ENCODE data around the gene TBCD. TPM values are rescaled to one million over a fixed set of nuclear protein-coding genes. Genes with fewer than 3 reads are reported as not detected.

The TBCD gene
- polyA plus RNA-seq, 1 donor, result 54.9 TPM

DNA sequence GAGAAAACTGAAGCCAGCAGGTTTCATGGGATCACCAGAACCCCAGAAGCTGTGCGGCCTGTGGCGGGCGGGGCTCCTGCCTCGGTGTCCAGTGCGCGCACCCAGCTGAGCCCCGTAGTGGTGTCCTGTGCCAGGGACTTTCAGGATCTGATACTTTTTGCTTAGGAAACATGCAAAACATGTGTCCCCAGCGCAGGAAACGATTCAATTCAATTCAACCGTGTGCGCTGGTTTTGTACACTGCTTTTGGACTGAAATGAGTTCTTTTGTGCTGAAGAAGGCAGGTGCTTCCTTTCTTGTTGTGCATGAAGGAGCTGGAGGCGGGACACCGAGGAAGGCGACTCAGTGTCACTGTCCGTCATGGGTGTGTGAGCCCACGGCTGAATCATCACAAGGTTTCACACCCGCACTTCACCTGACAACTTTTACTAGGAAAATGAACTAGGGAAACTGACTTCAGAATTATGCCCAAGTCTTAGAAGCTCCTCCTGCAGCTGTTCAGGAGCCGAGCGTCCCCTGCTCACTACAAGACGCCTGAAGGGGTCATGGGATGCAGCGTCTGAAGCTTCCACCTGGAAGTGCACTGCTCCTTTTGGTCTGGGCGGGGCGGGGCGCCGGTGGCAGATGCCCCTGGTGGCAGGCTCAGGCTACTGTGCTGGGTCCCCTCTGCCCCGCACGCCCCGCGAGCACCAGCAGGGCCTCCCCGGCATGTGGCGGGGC lies 119.4 kb downstream of the TBCD start:
- DNase-seq (ENCODE audit: low read depth), result no peak

DNA sequence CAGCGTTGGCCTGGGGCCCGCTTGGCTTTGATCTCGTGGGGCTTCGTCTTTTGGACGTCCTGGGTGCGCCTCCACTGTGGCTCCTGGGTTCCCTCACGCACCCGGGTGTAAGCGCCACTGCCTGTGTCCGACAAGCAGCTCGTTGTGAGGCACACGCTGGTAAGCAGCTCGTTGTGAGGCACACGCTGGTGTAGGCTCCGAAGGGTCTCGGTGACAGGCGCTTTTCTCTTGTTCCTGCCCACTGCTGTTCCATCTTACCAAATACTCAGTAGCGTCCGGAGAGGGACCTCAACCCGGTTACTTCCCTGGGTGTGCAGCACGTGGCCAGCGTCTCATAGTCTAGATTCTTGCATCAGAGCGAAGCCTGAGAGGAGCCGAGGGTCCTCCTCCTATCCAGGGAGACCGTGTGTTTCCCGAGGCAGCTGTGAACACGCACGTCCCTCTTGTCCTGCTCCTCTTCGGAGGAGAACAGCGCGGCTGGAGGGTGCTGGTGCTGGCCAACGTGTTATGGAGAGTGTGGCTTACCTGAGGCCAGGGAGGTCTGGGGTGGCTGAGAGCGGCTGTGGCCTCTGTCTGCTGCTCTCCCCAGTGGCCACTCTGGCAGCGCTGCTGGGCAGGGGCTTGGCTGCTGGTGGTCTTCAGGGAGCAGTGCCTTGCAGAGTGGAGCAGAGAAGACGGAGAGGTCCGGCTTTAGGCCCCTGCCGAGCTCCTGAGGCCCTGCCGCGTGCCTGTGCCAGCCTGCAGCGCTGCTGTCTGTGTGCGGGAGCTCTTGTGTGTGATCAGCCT lies 120.1 kb downstream of the TBCD start:
- no peak for DNase-seq (ENCODE audit: low read depth)

DNA sequence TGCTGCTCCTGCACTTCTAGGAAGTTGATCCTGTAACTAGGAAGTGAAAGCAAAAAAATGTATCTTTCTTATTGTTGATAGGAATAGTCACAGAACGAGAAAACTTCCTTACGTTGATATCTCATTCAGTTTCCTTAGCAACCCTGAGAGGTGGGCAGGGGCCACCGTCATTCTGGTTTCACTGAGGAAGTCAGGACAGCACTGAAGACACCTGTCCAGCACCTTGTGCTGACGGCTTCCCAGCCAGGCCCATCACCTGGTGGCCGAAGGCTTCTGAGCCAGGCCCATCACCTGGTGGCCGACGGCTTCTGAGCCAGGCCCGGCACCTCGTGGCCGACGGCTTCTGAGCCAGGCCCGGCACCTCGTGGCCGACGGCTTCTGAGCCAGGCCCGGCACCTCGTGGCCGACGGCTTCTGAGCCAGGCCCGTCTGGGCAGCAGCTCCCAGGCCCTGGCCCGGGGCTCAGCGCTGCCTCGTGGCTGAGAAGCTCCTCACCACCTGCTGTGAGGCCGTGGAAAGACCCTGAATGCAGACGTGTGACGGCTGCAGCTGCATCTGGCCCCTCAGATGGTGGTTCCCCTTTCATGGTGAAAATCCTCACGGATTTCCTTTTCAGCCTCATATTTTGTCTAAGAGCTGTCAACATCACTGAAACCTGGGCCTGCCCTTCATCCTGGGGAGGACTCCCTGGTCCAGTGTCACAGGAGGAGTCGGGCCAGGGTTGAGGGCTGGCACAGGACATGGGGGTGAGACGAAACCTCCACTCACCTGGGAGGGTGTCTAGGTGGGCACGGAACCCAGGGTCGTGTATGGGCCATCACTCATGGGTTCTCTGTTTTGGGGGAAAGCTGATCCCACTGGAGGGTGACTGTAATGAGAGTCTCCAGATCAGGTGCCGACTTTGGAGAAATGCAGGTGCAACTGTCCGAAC lies 121.0 kb downstream of the TBCD start:
- DNase-seq (ENCODE audit: low read depth), result no peak

DNA sequence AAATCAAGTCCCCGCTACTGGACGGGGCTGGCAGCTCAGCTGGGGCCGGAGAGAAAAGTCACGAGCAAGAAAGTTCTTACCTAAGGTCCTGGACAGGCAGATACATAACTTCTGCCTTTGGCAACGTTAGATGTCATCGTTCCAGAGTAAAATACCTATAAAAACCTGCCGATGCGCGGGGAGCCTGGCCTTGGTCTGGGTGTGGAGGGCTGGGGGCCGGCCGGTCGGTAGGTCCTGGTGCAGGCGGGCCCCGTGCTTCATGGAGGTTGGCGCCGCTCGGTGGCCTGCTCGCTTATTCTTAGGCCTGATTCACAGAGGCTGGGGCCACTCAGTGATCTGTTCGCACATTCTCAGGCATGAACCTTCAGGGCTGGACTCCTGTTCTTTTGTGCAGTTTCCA lies 121.7 kb downstream of the TBCD start:
- DNase-seq (ENCODE audit: low read depth), result no peak

DNA sequence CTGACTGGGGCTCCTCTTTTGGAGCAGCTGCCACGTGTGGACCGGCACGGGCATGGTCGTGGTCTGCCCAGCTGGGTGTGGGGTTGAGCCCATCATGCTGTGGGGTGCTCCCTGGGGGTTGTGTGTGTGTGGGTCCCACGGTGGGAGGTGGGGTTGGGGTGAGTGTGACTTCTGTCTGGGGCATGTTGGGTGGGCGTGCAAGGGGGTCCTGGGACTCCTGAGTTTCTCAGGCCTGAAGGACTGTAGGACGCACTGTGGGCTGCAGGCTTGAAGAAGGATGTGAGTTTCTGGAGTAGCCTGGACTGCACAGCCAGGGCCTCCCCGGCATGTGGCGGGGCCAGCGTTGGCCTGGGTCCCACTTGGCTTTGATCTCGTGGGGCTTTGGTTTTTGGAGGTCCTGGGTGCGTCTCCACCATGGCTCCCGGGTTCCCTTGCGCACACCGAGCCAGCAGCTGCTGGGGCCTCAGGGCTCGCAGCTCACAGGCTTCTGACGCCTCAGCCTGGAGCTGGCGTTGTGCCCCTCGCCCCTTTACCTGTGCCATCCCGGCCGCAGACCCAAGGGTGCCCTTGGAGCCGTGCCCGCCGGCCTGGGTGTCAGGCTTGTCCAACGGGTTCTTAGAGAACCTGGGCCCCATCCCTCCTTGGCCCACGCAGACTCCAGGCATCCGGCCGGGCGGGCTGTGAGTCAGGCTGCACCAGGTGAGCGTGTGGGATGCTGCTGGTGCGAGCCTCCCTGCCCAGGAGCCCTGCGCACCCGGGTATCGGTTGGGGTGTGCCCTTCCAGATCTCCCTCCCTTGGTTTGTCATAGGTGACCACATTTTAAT lies 122.4 kb downstream of the TBCD start:
- DNase-seq (ENCODE audit: low read depth), result no peak

DNA sequence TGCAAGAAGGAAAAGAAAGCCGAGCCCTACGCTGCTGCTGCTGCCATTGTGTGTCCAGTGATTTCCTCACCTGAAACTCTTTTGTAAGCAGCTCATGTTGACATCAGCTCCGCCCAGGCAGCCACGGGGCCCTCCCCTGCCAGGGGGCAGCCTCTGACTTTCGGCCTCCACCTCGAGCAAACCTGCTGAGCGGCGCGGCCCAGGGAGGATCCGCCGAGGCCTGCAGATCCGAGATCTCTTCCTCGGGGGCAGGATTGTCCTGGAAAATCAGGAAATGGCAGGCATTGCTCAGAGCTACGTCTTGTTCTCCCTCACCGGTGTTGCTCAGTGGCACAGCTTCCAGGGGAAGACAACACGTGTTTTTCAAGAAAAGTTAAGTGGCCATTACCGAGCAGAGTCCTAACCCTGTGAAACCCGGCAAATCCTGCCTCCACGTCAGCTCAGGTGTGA lies 123.6 kb downstream of the TBCD start:
- no peak for DNase-seq (ENCODE audit: low read depth)

DNA sequence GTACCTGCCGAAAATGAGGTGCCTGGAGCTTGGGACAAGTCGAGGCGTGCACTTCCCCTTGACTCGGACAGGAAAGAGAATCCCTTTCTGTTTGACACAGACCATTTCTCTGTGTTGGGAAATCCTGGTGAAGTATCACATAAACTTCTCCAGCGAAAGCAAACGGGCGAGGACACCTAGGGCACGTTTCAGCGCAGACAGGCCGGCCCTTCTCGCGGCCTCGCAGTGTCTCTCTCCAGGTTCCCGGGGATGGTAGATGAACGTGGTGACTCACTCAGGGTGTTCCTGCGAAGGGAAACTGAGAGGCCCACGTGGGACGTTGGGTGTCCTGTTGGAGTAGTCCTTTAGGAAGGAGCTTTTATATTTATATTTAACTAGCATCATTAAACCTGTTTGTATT lies 124.3 kb downstream of the TBCD start:
- no peak for DNase-seq (ENCODE audit: low read depth)

DNA sequence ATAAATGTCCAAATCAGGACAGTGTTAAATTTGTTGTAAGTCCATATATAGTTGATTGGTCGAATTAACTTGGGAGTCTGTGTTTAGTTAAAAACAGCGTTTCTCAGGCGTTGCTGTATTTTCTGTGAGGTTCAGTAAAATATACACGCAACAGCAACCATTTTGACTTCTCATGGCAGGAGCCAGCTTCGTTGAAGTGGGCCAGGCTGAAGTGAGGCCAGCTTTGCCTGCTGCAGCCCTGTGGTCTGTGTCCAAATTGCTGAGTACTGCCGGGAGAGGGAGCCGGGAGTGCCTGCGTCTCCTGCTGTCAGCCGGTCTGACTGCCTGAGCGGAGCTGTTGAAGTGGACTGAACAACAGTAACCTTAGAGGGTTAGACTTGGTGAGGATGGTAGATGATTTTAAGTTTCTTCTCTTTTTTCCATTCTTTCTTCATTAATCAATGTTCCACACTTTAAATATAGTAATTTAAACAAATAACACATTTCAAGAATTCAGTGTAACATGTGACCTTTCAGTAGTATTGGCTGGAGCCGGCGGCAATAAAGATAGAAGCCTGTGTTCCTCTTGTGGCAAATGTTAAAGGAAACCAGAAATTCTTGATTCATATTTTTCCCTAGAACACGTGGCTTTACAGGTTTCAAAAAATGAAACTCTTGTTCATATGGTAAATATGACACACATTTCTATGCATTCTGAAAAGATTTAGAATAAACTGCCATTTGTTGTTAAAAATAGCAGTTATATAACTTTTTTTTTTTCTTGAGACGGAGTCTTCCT lies 124.9 kb downstream of the TBCD start:
- no peak for DNase-seq (ENCODE audit: low read depth)

DNA sequence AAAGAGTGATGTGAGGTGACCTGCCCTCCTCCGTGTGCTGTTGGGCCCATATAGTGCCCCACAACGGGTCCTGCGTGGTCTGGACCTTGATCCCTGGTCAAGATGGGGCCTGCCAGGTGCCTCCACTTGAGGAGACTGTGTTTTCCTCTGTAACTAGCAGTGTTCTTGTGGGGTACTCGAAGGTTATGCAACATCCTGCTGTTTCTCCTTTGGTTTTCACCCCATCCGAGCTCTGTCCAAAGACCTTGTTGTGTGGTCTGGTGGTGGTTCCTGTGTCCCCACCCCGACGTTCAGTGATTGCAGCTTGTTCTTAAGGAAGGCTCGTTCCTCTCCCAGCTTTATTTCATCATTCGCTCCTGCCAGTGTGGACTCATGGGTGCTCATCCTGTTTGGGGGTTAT lies 126.7 kb downstream of the TBCD start:
- no peak for DNase-seq (ENCODE audit: low read depth)

DNA sequence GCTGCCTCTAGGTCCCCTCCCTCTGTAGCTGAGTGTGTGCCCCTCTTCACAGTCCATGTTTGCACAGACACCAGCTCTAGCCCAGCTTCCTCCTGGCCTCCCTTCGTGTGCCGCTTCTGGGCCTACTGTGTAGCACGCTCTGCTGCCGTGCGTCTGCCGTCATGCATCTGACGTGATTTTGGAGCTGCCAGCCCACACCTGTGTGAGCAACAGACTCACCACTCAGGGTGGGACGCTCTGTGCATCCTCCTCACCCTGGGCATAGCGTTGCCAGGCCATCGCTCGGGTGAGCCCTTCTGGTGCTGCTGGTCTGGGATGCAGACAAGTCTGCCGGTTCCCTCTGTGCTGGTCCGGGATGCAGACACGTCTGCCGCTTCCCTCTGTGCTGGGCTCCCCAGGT lies 127.4 kb downstream of the TBCD start:
- no peak for DNase-seq (ENCODE audit: low read depth)

DNA sequence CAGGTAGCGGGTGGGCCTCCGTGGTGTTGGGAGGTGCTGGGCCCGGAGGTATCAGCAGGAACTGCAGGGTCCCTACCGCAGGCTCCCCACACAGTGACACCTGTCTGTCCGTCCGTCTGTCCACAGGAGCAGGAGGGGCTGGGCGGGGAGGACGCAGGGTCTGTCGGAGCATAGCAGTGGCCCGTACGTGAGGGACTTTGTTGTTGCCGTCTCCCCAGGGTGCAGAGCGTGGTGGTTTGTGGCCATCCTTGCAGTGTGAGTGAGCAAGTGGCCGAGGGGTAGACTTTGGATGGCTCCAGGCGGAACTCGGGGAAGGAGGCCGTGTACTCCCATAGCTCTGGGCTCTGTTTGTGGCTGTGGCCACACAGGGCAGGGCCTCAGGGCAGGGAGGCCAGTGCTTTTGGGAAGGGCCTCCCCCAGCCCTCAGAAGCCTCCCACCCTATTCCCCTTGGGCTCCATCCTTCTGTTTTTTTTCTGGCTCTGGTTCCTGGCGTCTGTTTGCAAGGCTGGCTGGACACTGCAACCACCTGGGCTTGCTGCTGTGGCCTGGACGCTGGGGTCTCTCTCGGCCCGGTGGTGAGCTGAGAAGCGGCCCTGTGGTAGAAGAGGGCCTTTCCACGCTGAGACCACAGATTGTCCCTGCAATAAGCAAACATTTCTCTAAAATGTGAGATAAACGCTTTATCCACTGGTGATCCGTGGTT lies 128.9 kb downstream of the TBCD start:
- DNase-seq (ENCODE audit: low read depth), result no peak

DNA sequence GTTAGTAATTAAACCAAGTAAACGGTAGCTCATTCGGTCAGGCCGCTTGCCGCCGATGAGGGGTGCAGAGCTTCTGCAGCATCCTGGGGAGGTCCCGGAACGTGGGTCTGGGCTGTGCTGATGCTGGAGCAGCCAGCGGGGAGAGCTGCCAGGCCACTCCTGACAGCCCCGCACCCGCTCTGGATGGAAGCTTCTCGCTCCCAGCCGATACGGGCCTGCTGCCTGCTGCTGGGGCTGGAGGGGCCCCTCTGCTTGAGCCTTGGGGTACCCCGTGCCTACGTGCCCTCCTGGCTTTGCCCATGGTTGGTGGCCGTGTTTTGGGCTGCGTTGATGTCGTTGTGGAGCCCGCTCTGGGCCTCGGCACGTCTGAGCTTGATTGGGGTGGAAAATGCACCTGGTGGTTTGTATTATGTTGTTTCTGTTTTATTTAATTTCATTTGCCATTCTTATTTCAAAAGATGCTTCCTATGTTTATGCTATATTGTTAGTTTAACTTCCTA lies 129.5 kb downstream of the TBCD start:
- no peak for DNase-seq (ENCODE audit: low read depth)

DNA sequence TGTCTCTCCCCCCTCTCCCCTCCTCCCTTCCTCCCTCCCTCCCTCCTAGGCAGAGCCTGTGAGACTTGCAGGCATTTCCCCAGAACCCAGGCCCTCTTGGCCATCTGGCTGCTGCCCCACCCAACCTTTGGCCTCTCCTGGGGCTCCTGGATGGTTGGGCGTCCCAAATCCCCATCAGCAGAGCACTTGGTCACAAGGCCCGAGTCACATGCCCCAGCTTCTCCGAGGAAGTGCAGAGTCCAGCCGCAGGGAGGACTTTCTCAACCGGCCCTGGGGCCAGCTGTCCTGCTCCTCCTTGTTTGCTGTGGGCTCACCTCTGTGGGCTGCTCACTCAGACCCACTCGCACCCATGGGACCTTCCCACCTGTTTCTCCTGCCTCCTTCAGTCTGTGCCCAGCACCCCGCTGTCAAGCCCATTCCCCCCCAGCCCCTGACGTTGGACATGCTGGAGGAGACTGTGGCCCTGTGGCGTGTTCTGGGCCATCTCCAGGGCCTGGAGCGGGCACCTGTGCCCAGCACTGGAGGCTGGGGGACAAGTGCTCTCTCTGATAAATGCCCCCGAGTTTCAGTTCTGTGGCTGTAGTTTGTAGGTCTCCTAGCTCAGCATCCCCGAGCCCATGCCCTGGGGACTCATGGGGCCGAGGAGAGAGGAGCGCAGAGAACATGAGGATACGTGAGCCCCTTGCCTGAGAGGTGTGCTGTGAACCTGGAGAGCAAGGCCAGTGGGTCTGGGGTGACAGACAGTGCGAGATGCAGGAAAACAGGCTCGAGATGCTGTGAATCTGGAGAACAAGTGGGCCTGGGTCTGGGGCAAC lies 130.2 kb downstream of the TBCD start:
- no peak for DNase-seq (ENCODE audit: low read depth)

DNA sequence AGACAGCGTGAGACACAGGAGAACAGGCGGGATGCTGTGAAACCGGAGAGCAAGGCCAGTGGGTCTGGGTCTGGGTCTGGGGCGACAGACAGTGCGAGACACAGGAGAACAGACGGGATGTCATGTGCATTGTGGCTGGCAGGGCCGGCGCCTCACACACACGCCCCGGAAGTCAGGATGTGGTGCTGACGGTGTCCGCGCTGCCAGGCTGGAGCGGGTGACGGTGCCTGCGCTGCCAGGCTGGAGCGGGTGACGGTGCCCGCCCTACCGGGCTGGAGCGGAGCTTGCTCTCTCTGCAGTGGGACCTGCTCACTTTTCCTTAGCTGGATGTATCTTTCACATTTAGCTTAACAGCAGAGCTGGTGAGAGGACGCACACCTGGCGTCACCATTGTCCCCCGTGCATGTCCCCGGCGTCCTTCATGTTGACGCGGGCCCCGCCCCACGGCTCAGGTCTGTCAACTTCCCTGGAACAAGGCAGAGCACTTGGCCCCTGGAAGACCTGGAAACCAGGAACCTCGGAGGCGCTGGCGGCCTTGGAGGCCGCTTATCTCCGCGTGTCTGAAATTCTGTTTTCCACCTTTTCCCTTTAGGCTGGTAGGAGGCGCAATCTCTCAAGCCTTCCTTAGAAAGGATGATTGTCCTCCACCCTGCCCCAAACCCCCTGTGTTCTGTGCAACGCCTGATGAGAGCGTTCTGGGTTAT lies 131.0 kb downstream of the TBCD start:
- no peak for DNase-seq (ENCODE audit: low read depth)

DNA sequence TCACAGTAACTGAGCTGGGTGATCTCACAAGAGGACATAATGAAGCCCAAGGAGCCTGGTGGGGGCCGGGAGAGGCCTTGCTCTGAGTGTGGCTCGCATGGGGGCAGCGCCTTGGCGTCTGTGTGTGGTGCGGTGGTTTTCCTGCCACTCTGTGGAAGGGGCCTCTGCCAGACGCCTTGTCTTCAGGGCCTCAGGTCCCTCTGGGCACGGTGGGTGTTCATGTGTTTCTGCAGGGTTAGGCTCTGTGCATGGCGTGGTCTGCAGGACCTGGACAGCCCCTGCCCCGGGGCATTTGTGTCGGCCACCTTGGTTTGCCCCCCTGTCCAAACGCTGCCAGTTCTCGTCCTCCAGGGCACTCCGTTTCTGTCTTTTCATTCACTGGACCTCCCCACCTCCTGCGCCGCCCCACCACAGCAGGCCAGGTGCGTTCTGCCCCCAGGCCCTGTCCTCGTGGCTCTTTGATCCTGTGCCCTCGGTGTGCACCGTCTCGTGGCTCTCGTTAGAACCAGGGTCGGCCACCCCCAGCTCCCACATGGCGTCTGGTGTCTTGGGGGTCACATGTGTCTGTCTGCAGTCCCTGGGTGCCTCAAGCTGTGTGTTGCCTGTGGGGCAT lies 131.7 kb downstream of the TBCD start:
- no peak for DNase-seq (ENCODE audit: low read depth)

DNA sequence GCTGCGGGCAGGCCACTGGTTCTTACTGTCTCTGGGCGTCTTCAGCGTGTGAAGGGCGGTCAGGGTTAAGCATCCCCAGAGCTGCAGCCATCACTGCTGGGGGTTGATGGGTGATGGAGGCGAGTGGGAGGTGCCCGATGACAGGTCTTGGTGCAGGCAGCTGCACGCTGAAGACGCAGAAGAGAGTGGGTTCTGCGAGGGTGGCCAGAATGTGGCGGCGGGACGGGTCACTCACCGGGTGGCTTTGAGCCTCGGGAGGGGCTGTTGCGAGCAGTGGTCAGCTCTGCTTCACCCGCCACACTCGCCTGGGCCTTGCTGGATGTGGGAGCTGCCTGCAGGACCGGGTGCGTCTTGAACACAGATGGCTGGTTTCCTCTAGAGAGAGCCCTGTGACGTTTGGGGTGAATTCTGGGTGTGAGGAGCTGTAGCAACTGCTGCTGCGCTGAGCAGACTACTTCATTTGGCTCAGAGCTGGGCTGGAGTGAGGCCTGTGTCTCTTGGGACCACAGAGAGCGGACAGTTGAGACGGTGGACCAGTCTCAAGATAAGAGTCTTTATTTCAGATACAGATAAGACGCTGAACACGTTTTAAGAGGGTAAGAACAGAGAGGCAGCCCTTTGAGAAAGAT lies 132.6 kb downstream of the TBCD start:
- DNase-seq (ENCODE audit: low read depth), result no peak

DNA sequence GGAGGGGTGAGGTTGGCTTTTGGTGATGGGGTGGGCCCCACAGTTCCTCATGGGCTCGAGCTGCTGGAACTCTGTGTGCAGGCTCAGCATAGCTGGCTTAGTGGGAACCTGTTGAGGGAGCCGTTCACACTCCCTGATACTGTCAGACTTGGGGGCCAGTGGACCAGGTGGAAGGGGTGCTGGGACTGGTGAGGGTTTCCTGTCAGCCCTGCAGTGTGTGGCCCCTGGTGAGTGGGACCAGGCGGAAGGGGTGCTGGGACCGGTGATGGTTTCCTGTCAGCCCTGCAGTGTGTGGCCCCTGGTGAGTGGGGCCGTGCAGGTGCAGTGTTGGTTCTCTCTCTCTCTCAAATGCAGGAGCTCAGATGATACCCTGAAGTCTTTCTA lies 133.1 kb downstream of the TBCD start:
- no peak for DNase-seq (ENCODE audit: low read depth)

All from forelimb muscle (tissue), 1 donor.